Mesenchymal stem cell (in vitro differentiated cells and primary cell): ENCODE results near the gene NTN5.

Source experiments
- DNase-seq: peaks from one replicate; pipeline ENCODE4 v3.0.0-alpha.2; 2013
- H2AFZ ChIP-seq: one replicate; pipeline ENCODE4 v1.6.1; 2013; ENCODE audit warnings: low read depth, mild to moderate bottlenecking, control low read depth, inconsistent platforms, low read length, moderate library complexity
- H2AK5ac ChIP-seq: 2 replicates; pipeline ENCODE4 v1.6.1; 2013; ENCODE audit warnings: low read length, moderate library complexity, mild to moderate bottlenecking, inconsistent platforms; ENCODE audit not compliant: severe bottlenecking
- H2BK120ac ChIP-seq: one replicate; pipeline ENCODE4 v1.6.1; 2013; ENCODE audit warnings: low read depth, mild to moderate bottlenecking, inconsistent platforms, low read length, moderate library complexity
- H2BK12ac ChIP-seq, 2 experiments: one replicate each; pipeline ENCODE4 v1.6.1; 2013; ENCODE audit warnings: inconsistent platforms in 2 of 2, low read length in 2 of 2, mild to moderate bottlenecking in 2 of 2, moderate library complexity in 2 of 2, control low read depth in 1 of 2
- H2BK15ac ChIP-seq: one replicate; pipeline ENCODE4 v1.6.1; 2013; ENCODE audit warnings: mild to moderate bottlenecking, low read depth, inconsistent platforms; ENCODE audit not compliant: poor library complexity, severe bottlenecking
- H2BK5ac ChIP-seq: 2 replicates; pipeline ENCODE4 v1.6.1; 2013; ENCODE audit warnings: low read depth, mild to moderate bottlenecking, low read length, control low read depth, inconsistent platforms; ENCODE audit not compliant: poor library complexity, severe bottlenecking
- H3K14ac ChIP-seq, 2 experiments: one replicate each; pipeline ENCODE4 v1.6.1; 2013; ENCODE audit warnings: inconsistent platforms in 2 of 2, low read length in 2 of 2, control low read depth in 1 of 2, mild to moderate bottlenecking in 1 of 2, moderate library complexity in 1 of 2
- H3K18ac ChIP-seq, 2 experiments: one replicate each; pipeline ENCODE4 v1.6.1; 2013; ENCODE audit warnings: inconsistent platforms in 2 of 2, low read length in 2 of 2, control low read depth in 1 of 2, low read depth in 1 of 2, mild to moderate bottlenecking in 1 of 2
- H3K23ac ChIP-seq, 2 experiments: one replicate each; pipeline ENCODE4 v1.6.1; 2013; ENCODE audit warnings: inconsistent platforms in 2 of 2, low read length in 2 of 2, mild to moderate bottlenecking in 2 of 2, moderate library complexity in 2 of 2, control low read depth in 1 of 2
- H3K27ac ChIP-seq: 2 replicates; pipeline ENCODE4 v1.5.1; 2013; ENCODE audit warnings: mild to moderate bottlenecking, moderate library complexity, low read length, control low read depth, inconsistent platforms; ENCODE audit not compliant: poor library complexity, severe bottlenecking
- H3K27me3 ChIP-seq, 2 experiments: 2 replicates each; pipeline versions ENCODE4 v1.6.1 to v1.7.0; 2013; ENCODE audit warnings: low read length in 2 of 2, mild to moderate bottlenecking in 2 of 2, moderate library complexity in 2 of 2, control low read depth in 1 of 2, inconsistent platforms in 1 of 2; ENCODE audit not compliant: control insufficient read depth in 1 of 2, insufficient read depth in 1 of 2
- H3K36me3 ChIP-seq, 2 experiments: 2 replicates each; pipeline versions ENCODE4 v1.6.1 to v1.7.0; 2013; ENCODE audit warnings: low read length in 2 of 2, control low read depth in 1 of 2, inconsistent platforms in 1 of 2, low read depth in 1 of 2, mild to moderate bottlenecking in 1 of 2; ENCODE audit not compliant: insufficient read depth in 2 of 2, control insufficient read depth in 1 of 2
- H3K4ac ChIP-seq, 2 experiments: one replicate each; pipeline ENCODE4 v1.6.1; 2013; ENCODE audit warnings: inconsistent platforms in 2 of 2, low read length in 2 of 2, mild to moderate bottlenecking in 2 of 2, moderate library complexity in 2 of 2, control low read depth in 1 of 2, low read depth in 1 of 2
- H3K4me1 ChIP-seq: 2 replicates; pipeline ENCODE4 v1.6.1; 2013; ENCODE audit warnings: low read depth, low read length, control low read depth; ENCODE audit not compliant: control insufficient read depth, insufficient read depth
- H3K4me2 ChIP-seq: 2 replicates; pipeline ENCODE4 v1.6.1; 2013; ENCODE audit warnings: low read length, mild to moderate bottlenecking, inconsistent platforms; ENCODE audit not compliant: poor library complexity, severe bottlenecking
- H3K4me3 ChIP-seq, 2 experiments: 2 replicates each; pipeline versions ENCODE4 v1.5.1 to v1.7.0; 2013; ENCODE audit warnings: low read length in 2 of 2, mild to moderate bottlenecking in 2 of 2, control low read depth in 1 of 2, low read depth in 1 of 2; ENCODE audit not compliant: insufficient read depth in 1 of 2
- H3K79me1 ChIP-seq: replicated peaks from 2 replicates; pipeline ENCODE4 v1.6.1; 2013; ENCODE audit warnings: mild to moderate bottlenecking, control low read depth, low read length, inconsistent platforms; ENCODE audit not compliant: poor library complexity, severe bottlenecking
- H3K9ac ChIP-seq: 2 replicates; pipeline ENCODE4 v1.7.0; 2013; ENCODE audit warnings: mild to moderate bottlenecking, low read length, moderate library complexity
- H3K9me3 ChIP-seq: 2 replicates; pipeline ENCODE4 v1.7.0; 2013; ENCODE audit warnings: mild to moderate bottlenecking, low read length; ENCODE audit not compliant: control insufficient read depth
- H4K8ac ChIP-seq: one replicate; pipeline ENCODE4 v1.6.1; 2013; ENCODE audit warnings: inconsistent platforms, mild to moderate bottlenecking, low read length, moderate library complexity
- H4K91ac ChIP-seq: one replicate; pipeline ENCODE4 v1.6.1; 2013; ENCODE audit warnings: mild to moderate bottlenecking, low read length, inconsistent platforms
- WGBS: methylation state at CpG from one replicate; pipeline ENCODE4 v1.1.7; 2013; ENCODE audit warnings: mixed read lengths; 5-methylcytosine and 5-hydroxymethylcytosine counted together

The NTN5 gene

DNA sequence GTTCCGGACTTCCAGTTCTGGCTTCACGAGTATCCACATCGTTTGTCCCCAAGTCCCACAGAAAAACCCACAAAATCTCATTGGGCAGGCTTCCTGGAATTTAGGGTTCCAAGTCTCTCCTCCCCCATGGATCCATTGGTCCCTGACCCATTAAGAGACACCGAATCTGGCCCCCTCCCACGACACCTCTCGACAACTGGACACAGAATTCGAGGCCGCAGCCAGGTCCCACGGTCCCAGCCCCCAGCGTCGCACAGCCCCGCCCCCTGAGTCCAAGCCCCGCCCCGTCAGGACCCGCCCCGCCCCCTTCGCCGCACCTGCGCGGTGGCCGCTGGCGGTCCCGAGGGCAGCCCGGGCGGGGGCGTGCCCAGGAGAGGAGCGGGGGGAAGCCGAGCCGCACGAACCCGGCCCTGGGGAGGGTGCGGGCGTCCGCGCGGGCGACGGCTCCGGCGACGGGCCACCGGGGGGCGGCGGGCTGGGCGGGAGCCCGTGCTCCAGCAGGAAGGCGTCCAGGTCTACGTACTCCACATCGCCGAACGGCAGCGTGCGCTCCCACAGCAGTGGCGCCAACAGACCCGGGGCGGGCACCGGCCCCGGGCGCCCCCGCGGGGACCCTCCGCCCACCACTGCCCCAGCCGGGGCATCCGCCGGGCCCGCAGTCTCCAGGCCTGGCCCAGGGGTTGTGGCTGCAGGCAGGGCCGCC is 37.4 kb downstream of the NTN5 start:
- DNase-seq = no peak
- H3K27me3 ChIP-seq = peaks cover 0 to 7% of the 10 kb centered on the region in 2 experiments
- peaks cover 12 to 18% of the 10 kb centered on the region in 2 experiments for H3K36me3 ChIP-seq
- peak overlapping the region; percentile 97 for H2BK120ac ChIP-seq
- H3K9ac ChIP-seq = peak overlapping the region; percentile 99
- peak overlapping the region; percentile 77 for H4K8ac ChIP-seq
- H3K23ac ChIP-seq = no peak overlapping the region
- peak overlapping the region; percentile 72 for H3K4me2 ChIP-seq
- no peaks in the 10 kb centered on the region for H3K9me3 ChIP-seq
- WGBS = 2% methylated on average over 63 of the region's 67 CpGs
- no peak overlapping the region for H3K14ac ChIP-seq
- peak overlapping the region; percentile 68 to 81 for H3K4me3 ChIP-seq
- H2BK12ac ChIP-seq = peak overlapping the region; percentile 38 to 95
- peak overlapping the region; percentile 65 to 77 for H3K4ac ChIP-seq
- peaks cover 43% of the 10 kb centered on the region for H3K4me1 ChIP-seq
- H3K18ac ChIP-seq = peak overlapping the region; percentile 95 to 97
- H3K79me1 ChIP-seq = no peaks in the 10 kb centered on the region
- H4K91ac ChIP-seq = peak overlapping the region; percentile 89
- peak overlapping the region; percentile 74 for H2BK15ac ChIP-seq
- peak overlapping the region; percentile 56 for H3K27ac ChIP-seq
- H2BK5ac ChIP-seq = peak overlapping the region; percentile 68
- peak overlapping the region; percentile 73 for H2AFZ ChIP-seq
- peak overlapping the region; percentile 97 for H2AK5ac ChIP-seq

DNA sequence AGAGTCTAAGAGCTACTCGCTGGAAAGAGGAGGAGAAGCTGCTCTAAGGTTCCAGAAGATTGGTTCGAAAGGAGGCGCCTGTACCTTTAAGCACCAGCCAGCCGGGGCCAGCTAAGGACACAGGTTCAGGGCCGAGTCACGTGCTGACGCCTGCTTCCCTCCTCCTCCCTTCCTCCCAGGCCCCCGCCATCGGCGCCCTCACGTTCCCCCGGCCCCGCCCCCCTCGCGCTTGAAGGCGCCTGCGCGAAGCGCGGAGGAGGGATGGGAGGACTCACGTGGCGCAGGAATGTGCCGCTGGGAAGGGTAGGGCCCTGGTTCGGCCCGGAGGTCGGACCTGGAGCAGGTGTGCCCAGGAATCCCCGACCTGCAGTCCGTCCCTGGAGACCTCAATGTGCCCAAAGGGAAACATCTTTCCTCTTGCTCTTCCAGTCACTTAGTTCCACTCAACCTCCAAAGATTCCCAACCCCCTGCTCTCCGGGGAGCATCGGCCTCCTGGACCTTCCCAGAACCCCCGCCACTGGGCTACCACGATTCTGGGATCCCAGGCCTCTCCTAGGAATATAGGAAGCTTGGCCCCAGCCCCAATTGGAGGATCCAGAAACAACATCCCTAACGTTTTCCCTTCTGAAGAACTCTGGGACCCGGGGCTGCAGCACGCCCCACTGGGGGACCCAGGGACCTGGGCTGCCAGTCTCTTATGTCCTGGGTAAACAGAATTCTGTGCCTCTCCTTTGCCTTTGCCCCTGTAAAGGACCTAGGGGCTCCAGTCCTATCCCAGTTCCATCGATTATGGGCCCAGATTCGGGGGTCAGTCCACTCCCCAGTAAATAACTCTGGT is 38.2 kb downstream of the NTN5 start:
- H2AFZ ChIP-seq = peak overlapping the region; percentile 65
- H3K14ac ChIP-seq = no peak overlapping the region
- no peak overlapping the region for H3K23ac ChIP-seq
- DNase-seq = peak; percentile 94
- H4K91ac ChIP-seq = peak overlapping the region; percentile 89
- H3K4me2 ChIP-seq = peak overlapping the region; percentile 50
- H3K79me1 ChIP-seq = no peaks in the 10 kb centered on the region
- H4K8ac ChIP-seq = peak overlapping the region; percentile 77
- peaks cover 16 to 19% of the 10 kb centered on the region in 2 experiments for H3K36me3 ChIP-seq
- H3K4me1 ChIP-seq = peaks cover 51% of the 10 kb centered on the region
- peak overlapping the region; percentile 74 for H3K9ac ChIP-seq
- no peaks in the 10 kb centered on the region for H3K9me3 ChIP-seq
- H3K4me3 ChIP-seq = peak overlapping the region in 1 of 2 experiments; percentile 67
- peaks cover 0 to 7% of the 10 kb centered on the region in 2 experiments for H3K27me3 ChIP-seq
- peak overlapping the region; percentile 91 to 95 for H3K18ac ChIP-seq
- H3K4ac ChIP-seq = peak overlapping the region; percentile 65 to 77
- H2BK120ac ChIP-seq = peak overlapping the region; percentile 97
- 10% methylated on average over 34 of the region's 37 CpGs for WGBS
- peak overlapping the region; percentile 4 to 95 for H2BK12ac ChIP-seq
- peak overlapping the region; percentile 97 for H2AK5ac ChIP-seq
- peak overlapping the region; percentile 56 for H3K27ac ChIP-seq
- H2BK5ac ChIP-seq = peak overlapping the region; percentile 68
- peak overlapping the region; percentile 60 for H2BK15ac ChIP-seq

DNA sequence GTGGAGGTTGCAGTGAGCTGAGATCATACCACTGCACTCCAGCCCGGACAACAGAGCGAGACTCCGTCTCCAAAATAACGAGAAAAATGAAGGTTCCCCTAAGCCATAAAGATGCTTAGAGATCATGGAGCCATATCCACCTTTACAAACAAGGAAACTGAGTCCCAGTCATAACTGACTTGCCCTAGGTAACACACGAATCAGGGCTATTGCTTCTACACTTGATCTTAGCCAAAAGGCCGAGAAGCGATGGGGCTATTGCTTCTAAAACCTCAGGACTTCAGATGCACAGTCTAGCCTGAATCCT is 38.8 kb downstream of the NTN5 start:
- no peak overlapping the region for H2BK15ac ChIP-seq

More for the DNA sequence above, 38.8 kb downstream of the NTN5 start:
- Histone ChIP-seq H3K27ac (peak overlapping the region; percentile 3), H3K4me1 (peaks cover 55% of the 10 kb centered on the region), H2BK12ac (peak overlapping the region; percentile 97), H3K4me3 (peak overlapping the region in 1 of 2 experiments; percentile 67), H2AFZ (no peak overlapping the region), H3K4ac (peak overlapping the region; percentile 48 to 96), H4K8ac (no peak overlapping the region), H3K79me1 (no peaks in the 10 kb centered on the region), H3K9me3 (no peaks in the 10 kb centered on the region), H3K9ac (peak overlapping the region; percentile 69), H2BK120ac (peak overlapping the region; percentile 51), H2AK5ac (peak overlapping the region; percentile 70), H3K23ac (no peak overlapping the region), H2BK5ac (peak overlapping the region; percentile 53), H3K36me3 (peaks cover 16 to 20% of the 10 kb centered on the region in 2 experiments), H3K18ac (peak overlapping the region; percentile 57 to 91), H4K91ac (peak overlapping the region; percentile 81), H3K27me3 (peaks cover 0 to 7% of the 10 kb centered on the region in 2 experiments), H3K4me2 (peak overlapping the region; percentile 50), H3K14ac (no peak overlapping the region)
- 68% methylated on average over 7 of the region's 7 CpGs for WGBS
- DNase-seq = no peak
